ENCODE results near the gene BPIFB6. TPM values are rescaled to one million over a fixed set of nuclear protein-coding genes. Genes with fewer than 3 reads are reported as not detected.

Gene BPIFB6
- total RNA-seq, 6 experiments from 2014 or later: not detected

DNA sequence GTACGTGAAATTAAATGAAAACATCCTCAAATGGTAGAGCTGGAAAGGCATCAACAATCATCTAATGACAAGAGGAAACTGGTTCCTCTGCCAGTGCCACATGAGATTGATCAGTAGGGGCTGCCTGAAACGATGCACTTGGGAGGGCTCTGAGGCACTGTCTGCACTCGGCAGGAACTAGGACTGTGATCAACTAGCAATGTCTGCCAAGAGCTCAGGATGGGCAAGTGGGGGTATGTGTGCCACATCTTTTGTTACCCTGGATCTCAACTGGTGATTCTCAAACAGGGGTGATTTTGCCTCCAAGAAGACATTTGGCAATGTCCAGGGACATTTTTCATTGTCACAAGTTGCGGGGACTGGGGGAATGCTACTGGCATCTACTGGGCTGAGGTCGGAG is 1.9 kb downstream of the BPIFB6 start:
- Mint-ChIP-seq H3K27me3 (ENCODE audit: insufficient read depth) (peaks cover 34% of the 10 kb centered on the region), H3K36me3 (ENCODE audit: low read depth) (no peaks in the 10 kb centered on the region), H3K9me3 (no peaks in the 10 kb centered on the region), H3K4me3 (no peak overlapping the region), H3K27ac (no peak overlapping the region), H3K4me1 (ENCODE audit: low read depth) (no peaks in the 10 kb centered on the region)
- DNase-seq: no peak
- TF ChIP-seq, protein P1, sequence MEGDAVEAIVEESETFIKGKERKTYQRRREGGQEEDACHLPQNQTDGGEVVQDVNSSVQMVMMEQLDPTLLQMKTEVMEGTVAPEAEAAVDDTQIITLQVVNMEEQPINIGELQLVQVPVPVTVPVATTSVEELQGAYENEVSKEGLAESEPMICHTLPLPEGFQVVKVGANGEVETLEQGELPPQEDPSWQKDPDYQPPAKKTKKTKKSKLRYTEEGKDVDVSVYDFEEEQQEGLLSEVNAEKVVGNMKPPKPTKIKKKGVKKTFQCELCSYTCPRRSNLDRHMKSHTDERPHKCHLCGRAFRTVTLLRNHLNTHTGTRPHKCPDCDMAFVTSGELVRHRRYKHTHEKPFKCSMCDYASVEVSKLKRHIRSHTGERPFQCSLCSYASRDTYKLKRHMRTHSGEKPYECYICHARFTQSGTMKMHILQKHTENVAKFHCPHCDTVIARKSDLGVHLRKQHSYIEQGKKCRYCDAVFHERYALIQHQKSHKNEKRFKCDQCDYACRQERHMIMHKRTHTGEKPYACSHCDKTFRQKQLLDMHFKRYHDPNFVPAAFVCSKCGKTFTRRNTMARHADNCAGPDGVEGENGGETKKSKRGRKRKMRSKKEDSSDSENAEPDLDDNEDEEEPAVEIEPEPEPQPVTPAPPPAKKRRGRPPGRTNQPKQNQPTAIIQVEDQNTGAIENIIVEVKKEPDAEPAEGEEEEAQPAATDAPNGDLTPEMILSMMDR (IDR thresholded peaks at IDR 0.05): no peak

DNA sequence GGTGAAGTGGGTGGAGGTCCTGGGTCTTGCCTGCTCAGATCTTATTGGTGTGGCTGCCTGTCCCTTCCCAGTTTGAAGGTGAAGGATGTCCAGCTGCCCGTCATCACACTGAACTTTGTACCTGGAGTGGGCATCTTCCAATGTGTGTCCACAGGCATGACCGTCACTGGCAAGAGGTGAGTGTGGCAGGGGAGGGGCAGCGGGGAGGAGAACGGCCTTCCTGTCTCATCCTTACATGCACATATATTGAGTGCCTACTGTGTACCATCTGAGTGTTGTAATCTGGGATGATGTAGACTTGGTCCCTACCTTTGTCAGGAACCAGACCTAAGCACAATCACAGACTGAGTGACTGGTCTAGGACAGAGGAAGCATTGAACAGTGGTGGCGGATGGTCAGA is 2.7 kb downstream of the BPIFB6 start:
- no peaks in the 10 kb centered on the region for H3K36me3 Mint-ChIP-seq (ENCODE audit: low read depth)
- no peaks in the 10 kb centered on the region for H3K4me1 Mint-ChIP-seq (ENCODE audit: low read depth)
- no peaks in the 10 kb centered on the region for H3K9me3 Mint-ChIP-seq
- no peak overlapping the region for H3K4me3 Mint-ChIP-seq
- DNase-seq: no peak
- peaks cover 37% of the 10 kb centered on the region for H3K27me3 Mint-ChIP-seq (ENCODE audit: insufficient read depth)
- H3K27ac Mint-ChIP-seq: no peak overlapping the region
- TF ChIP-seq, protein P1 (IDR thresholded peaks at IDR 0.05): no peak

DNA sequence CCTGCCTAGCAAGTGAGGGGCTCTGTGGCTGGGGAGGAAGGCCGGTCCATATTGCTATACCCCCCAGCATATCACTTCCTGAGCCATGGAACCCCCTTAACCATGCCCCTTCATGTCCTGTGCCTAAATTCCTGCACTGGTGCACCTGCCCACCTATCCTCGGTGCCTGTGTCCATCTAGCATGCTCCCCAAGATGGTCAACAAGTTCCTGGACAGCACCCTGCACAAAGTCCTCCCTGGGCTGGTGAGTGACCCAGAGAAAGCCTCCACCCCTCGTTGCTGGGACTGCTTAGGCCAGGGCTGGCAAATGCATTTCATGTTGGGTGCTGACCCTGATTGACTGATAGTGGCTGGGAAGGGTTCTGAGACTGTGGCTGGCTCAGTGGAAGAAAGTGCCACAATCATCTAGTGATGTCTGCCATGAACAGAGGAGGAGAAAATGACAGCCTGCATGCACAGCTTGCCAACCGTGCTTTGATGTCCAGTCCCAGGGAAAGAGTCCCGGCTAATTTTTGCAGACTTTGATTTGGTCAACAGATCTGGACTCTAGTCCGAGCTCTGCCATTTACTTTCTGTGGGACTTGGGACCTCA is 3.5 kb downstream of the BPIFB6 start:
- H3K27me3 Mint-ChIP-seq (ENCODE audit: insufficient read depth): peaks cover 42% of the 10 kb centered on the region
- H3K4me1 Mint-ChIP-seq (ENCODE audit: low read depth): no peaks in the 10 kb centered on the region
- no peaks in the 10 kb centered on the region for H3K9me3 Mint-ChIP-seq
- no peak overlapping the region for H3K4me3 Mint-ChIP-seq
- H3K36me3 Mint-ChIP-seq (ENCODE audit: low read depth): no peaks in the 10 kb centered on the region
- H3K27ac Mint-ChIP-seq: no peak overlapping the region
- no peak for DNase-seq
- TF ChIP-seq, protein P1 (IDR thresholded peaks at IDR 0.05): no peak

DNA sequence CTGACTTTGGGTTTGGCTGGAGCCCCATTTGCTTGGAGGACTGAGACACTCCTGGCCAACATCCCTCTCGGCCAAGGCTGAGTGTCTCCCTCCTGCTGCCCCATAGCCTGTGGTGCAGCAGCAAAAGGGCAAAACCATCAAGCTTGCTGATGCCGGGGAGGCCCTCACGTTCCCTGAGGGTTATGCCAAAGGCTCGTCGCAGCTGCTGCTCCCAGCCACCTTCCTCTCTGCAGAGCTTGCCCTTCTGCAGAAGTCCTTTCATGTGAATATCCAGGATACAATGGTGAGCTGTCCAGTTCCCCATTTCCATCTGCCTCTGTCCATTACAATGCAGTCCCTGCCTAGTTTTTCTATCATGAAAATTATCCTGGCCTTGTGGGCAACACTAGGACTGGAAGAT is 6.0 kb downstream of the BPIFB6 start:
- Mint-ChIP-seq H3K36me3 (ENCODE audit: low read depth) (no peaks in the 10 kb centered on the region), H3K27me3 (ENCODE audit: insufficient read depth) (peaks cover 46% of the 10 kb centered on the region), H3K4me1 (ENCODE audit: low read depth) (no peaks in the 10 kb centered on the region)

DNA sequence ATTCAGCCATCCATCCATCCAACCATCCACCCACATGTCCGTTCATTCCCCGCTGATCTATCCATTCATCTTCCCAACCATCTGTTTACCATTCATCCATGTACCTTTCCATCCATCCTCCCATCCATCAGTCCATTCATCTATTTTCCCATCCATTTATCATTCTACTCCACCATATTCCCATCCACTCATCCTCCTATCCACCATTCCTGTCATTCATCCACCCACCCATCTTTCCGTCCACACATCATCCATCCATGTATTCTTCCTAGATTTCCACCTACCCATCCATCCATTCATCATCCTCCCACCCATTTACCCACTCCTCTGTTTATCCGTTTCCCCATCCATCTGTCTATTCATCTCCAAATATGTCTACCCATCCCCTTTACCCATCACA is 6.8 kb downstream of the BPIFB6 start:
- DNase-seq: no peak
- Mint-ChIP-seq H3K36me3 (ENCODE audit: low read depth) (no peaks in the 10 kb centered on the region), H3K4me3 (no peak overlapping the region)

More for the DNA sequence above, 6.0 kb downstream of the BPIFB6 start:
- no peak overlapping the region for H3K27ac Mint-ChIP-seq
- TF ChIP-seq, protein P1 (IDR thresholded peaks at IDR 0.05): no peak
- H3K4me3 Mint-ChIP-seq: no peak overlapping the region
- no peaks in the 10 kb centered on the region for H3K9me3 Mint-ChIP-seq
- no peak for DNase-seq

More for the DNA sequence above, 6.8 kb downstream of the BPIFB6 start:
- Mint-ChIP-seq H3K4me1 (ENCODE audit: low read depth) (no peaks in the 10 kb centered on the region), H3K9me3 (no peaks in the 10 kb centered on the region), H3K27ac (no peak overlapping the region), H3K27me3 (ENCODE audit: insufficient read depth) (peaks cover 41% of the 10 kb centered on the region)
- TF ChIP-seq, protein P1 (IDR thresholded peaks at IDR 0.05): no peak
